Thyroid gland (tissue), 4 donors: ENCODE results near the gene OLFM1.

ENCODE experiments used
- CTCF ChIP-seq, 6 experiments: fragments of 200-600 bp in 3 of 6; fragments of 450-650 bp in 3 of 6; sonication (generic) in 3 of 6; IDR thresholded peaks; one replicate each; pipeline ENCODE4 v1.5.1; 2016 to 2019; ENCODE audit warnings: antibody characterized with exemption in 6 of 6, mild to moderate bottlenecking in 2 of 6, inconsistent platforms in 1 of 6, moderate library complexity in 1 of 6
- POLR2A ChIP-seq, 2 donors: fragments of 450-650 bp; IDR thresholded peaks; one replicate each; pipeline ENCODE4 v1.6.1; 2017; ENCODE audit warnings: antibody characterized with exemption in 2 of 2, mild to moderate bottlenecking in 2 of 2, moderate library complexity in 1 of 2

- TF ChIP-seq CTCF (IDR thresholded peaks at IDR 0.05) (no peak), POLR2A (IDR thresholded peaks at IDR 0.05) (no peak)
Measured at GRCh38 chr9:135154050-135154615, 66.7 kb downstream of the OLFM1 start.
